Regular cardiac myocyte (primary cell): ENCODE measurements around the gene LSM6. TPM values are rescaled to one million over a fixed set of nuclear protein-coding genes. Genes with fewer than 3 reads are reported as not detected.

Experiments used
- total RNA-seq: library from RNA; depleted of rRNA; stranded (reverse); fragments of >200 nt; gene quantifications from 2 replicates; pipeline ENCODE4 v1.2.3, GENCODE V29; 2014

Gene LSM6
- 30.7 and 46.4 TPM in 2 replicates for total RNA-seq

GRCh38 chr4:146175541-146176453, at the start of gene LSM6:
Gene LSM6, plus strand, starts transcription at chr4:146175718. Its CDS starts 7,204 bp downstream, at chr4:146182922.

GRCh38 chr4:146214238-146214637, 38.7 kb downstream of the LSM6 start, which contains the start of gene REELD1:
Gene REELD1, plus strand, starts transcription at chr4:146214538. Its CDS starts 2,415 bp downstream, at chr4:146216953.

Other genes starting within 250 kb of the LSM6 start
- gene ZNF827, start 236.9 kb upstream of the LSM6 start, total RNA-seq: 2.3 and 6.8 TPM in 2 replicates
- not detected in 2 replicates for gene REELD1, start 38.8 kb downstream of the LSM6 start, total RNA-seq